ENCODE data around the gene XIRP2.
"Not testable (repeated sequence)": the region's sequence is repeated elsewhere in the genome, so short reads cannot be mapped to it uniquely, and the experiment has no call there.

XIRP2 gene

GRCh38 chr2:167052825-167053224 is 164.5 kb downstream of the XIRP2 start:
- peak; percentile 50 for DNase-seq (ENCODE audit: low read depth)

- no peak for DNase-seq (ENCODE audit: low read depth)
Observed at GRCh38 chr2:167054881-167055280, 166.6 kb downstream of the XIRP2 start.

GRCh38 chr2:167057446-167057845 is 169.2 kb downstream of the XIRP2 start:
- DNase-seq (ENCODE audit: low read depth): no peak

GRCh38 chr2:167059173-167059572 is 170.9 kb downstream of the XIRP2 start:
- no peak for DNase-seq (ENCODE audit: low read depth)

GRCh38 chr2:167069855-167070254 is 181.6 kb downstream of the XIRP2 start:
- DNase-seq (ENCODE audit: low read depth): peak; percentile 18

GRCh38 chr2:167075708-167076107 is 187.4 kb downstream of the XIRP2 start:
- not testable (repeated sequence) for DNase-seq (ENCODE audit: low read depth)

- DNase-seq (ENCODE audit: low read depth): not testable (repeated sequence)
Observed at GRCh38 chr2:167098931-167099330, 210.7 kb downstream of the XIRP2 start.

- peak; percentile 3 for DNase-seq (ENCODE audit: low read depth)
Observed at GRCh38 chr2:167100506-167100905, 212.2 kb downstream of the XIRP2 start.

- DNase-seq (ENCODE audit: low read depth): no peak
Observed at GRCh38 chr2:167103028-167103756, 214.9 kb downstream of the XIRP2 start.

GRCh38 chr2:167103757-167104133 is 215.5 kb downstream of the XIRP2 start:
- no peak for DNase-seq (ENCODE audit: low read depth)

- DNase-seq (ENCODE audit: low read depth): no peak
Observed at GRCh38 chr2:167104691-167105090, 216.4 kb downstream of the XIRP2 start.

GRCh38 chr2:167109682-167110081 is 221.4 kb downstream of the XIRP2 start:
- peak; percentile 7 for DNase-seq (ENCODE audit: low read depth)

GRCh38 chr2:167110345-167110744 is 222.1 kb downstream of the XIRP2 start:
- no peak for DNase-seq (ENCODE audit: low read depth)

- peak; percentile 82 for DNase-seq (ENCODE audit: low read depth)
Observed at GRCh38 chr2:167114018-167114417, 225.7 kb downstream of the XIRP2 start.

GRCh38 chr2:167115541-167115940 is 227.3 kb downstream of the XIRP2 start:
- no peak for DNase-seq (ENCODE audit: low read depth)

GRCh38 chr2:167122389-167122788 is 234.1 kb downstream of the XIRP2 start:
- no peak for DNase-seq (ENCODE audit: low read depth)

- no peak for DNase-seq (ENCODE audit: low read depth)
Observed at GRCh38 chr2:167126165-167126564, 237.9 kb downstream of the XIRP2 start.

GRCh38 chr2:167127135-167127534 is 238.9 kb downstream of the XIRP2 start:
- DNase-seq (ENCODE audit: low read depth): peak; percentile 27

- DNase-seq (ENCODE audit: low read depth): no peak
Observed at GRCh38 chr2:167128130-167128529, 239.8 kb downstream of the XIRP2 start.

GRCh38 chr2:167132066-167132465 is 243.8 kb downstream of the XIRP2 start:
- no peak for DNase-seq (ENCODE audit: low read depth)

- DNase-seq (ENCODE audit: low read depth): no peak
Observed at GRCh38 chr2:167132906-167133555, 244.8 kb downstream of the XIRP2 start.

- no peak for DNase-seq (ENCODE audit: low read depth)
Observed at GRCh38 chr2:167133614-167134013, 245.3 kb downstream of the XIRP2 start.

GRCh38 chr2:167134381-167135072 is 246.2 kb downstream of the XIRP2 start:
- peak; percentile 94 for DNase-seq (ENCODE audit: low read depth)
